Ovary (tissue), 3 donors: Measurements from ENCODE around the gene PARD3B.

Experiments
- CTCF ChIP-seq, 3 donors: fragments of 450-650 bp in 2 of 3; fragments of 200-600 bp in 1 of 3; IDR thresholded peaks; one replicate each; pipeline versions ENCODE4 v1.5.1 to v1.8.0; 2016 to 2022; ENCODE audit warnings: antibody characterized with exemption in 3 of 3, mild to moderate bottlenecking in 1 of 3
- EP300 ChIP-seq: sonication (generic); formaldehyde crosslinking; IDR thresholded peaks from one replicate; pipeline ENCODE4 v1.6.1; 2017; ENCODE audit warnings: antibody characterized with exemption
- POLR2A ChIP-seq: fragments of 450-650 bp; IDR thresholded peaks from one replicate; pipeline ENCODE4 v1.6.1; 2017; ENCODE audit warnings: antibody characterized with exemption, mild to moderate bottlenecking, moderate library complexity
- donor health status: DM: no; HTN: no; CAD: no.

- no peak for TF ChIP-seq POLR2A
- TF ChIP-seq CTCF (IDR thresholded peaks at IDR 0.05), result no peak
- no peak for TF ChIP-seq EP300
Observed at GRCh38 chr2:204899983-204900382, 354.7 kb downstream of the PARD3B start.
